ENCODE results near the gene ACO2.

DNA sequence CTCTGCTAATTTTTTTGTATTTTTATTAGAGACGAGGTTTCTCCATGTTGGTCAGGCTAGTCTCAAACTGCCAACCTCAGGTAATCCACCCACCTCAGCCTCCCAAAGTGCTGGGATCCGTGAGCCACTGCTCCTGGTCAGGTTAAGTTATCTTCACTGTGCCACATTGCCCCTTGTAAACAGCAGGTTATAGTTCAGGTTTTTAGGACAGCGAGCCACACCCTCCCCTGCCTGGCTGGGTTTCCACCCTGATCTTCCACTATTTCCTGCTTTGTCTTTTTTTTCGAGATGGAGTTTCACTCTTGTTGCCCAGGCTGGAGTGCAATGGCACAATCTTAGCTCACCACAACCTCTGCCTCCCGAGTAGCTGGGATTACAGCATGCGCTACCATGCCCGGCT lies 16.1 kb downstream of the ACO2 start:
- TF ChIP-seq, protein P1, sequence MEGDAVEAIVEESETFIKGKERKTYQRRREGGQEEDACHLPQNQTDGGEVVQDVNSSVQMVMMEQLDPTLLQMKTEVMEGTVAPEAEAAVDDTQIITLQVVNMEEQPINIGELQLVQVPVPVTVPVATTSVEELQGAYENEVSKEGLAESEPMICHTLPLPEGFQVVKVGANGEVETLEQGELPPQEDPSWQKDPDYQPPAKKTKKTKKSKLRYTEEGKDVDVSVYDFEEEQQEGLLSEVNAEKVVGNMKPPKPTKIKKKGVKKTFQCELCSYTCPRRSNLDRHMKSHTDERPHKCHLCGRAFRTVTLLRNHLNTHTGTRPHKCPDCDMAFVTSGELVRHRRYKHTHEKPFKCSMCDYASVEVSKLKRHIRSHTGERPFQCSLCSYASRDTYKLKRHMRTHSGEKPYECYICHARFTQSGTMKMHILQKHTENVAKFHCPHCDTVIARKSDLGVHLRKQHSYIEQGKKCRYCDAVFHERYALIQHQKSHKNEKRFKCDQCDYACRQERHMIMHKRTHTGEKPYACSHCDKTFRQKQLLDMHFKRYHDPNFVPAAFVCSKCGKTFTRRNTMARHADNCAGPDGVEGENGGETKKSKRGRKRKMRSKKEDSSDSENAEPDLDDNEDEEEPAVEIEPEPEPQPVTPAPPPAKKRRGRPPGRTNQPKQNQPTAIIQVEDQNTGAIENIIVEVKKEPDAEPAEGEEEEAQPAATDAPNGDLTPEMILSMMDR (IDR thresholded peaks at IDR 0.05) = no peak
- TF ChIP-seq POLR2AphosphoS5 (IDR thresholded peaks at IDR 0.05) = no peak

Measured in upper lobe of left lung (tissue), 4 donors.